Mesenchymal stem cell (in vitro differentiated cells and primary cell): Measurements from ENCODE around the gene LRCH4. TPM values are rescaled to one million over a fixed set of nuclear protein-coding genes. Genes with fewer than 3 reads are reported as not detected.
"Not testable (repeated sequence)": the region's sequence is repeated elsewhere in the genome, so short reads cannot be mapped to it uniquely, and the experiment has no call there.

Experiments used
- DNase-seq: peaks from one replicate; pipeline ENCODE4 v3.0.0-alpha.2; 2013
- H2AFZ ChIP-seq: one replicate; pipeline ENCODE4 v1.6.1; 2013; ENCODE audit warnings: low read depth, mild to moderate bottlenecking, control low read depth, inconsistent platforms, low read length, moderate library complexity
- H2AK5ac ChIP-seq: 2 replicates; pipeline ENCODE4 v1.6.1; 2013; ENCODE audit warnings: low read length, moderate library complexity, mild to moderate bottlenecking, inconsistent platforms; ENCODE audit not compliant: severe bottlenecking
- H2BK120ac ChIP-seq: one replicate; pipeline ENCODE4 v1.6.1; 2013; ENCODE audit warnings: low read depth, mild to moderate bottlenecking, inconsistent platforms, low read length, moderate library complexity
- H2BK12ac ChIP-seq, 2 experiments: one replicate each; pipeline ENCODE4 v1.6.1; 2013; ENCODE audit warnings: inconsistent platforms in 2 of 2, low read length in 2 of 2, mild to moderate bottlenecking in 2 of 2, moderate library complexity in 2 of 2, control low read depth in 1 of 2
- H2BK15ac ChIP-seq: one replicate; pipeline ENCODE4 v1.6.1; 2013; ENCODE audit warnings: mild to moderate bottlenecking, low read depth, inconsistent platforms; ENCODE audit not compliant: poor library complexity, severe bottlenecking
- H2BK5ac ChIP-seq: 2 replicates; pipeline ENCODE4 v1.6.1; 2013; ENCODE audit warnings: low read depth, mild to moderate bottlenecking, low read length, control low read depth, inconsistent platforms; ENCODE audit not compliant: poor library complexity, severe bottlenecking
- H3K14ac ChIP-seq, 2 experiments: one replicate each; pipeline ENCODE4 v1.6.1; 2013; ENCODE audit warnings: inconsistent platforms in 2 of 2, low read length in 2 of 2, control low read depth in 1 of 2, mild to moderate bottlenecking in 1 of 2, moderate library complexity in 1 of 2
- H3K18ac ChIP-seq, 2 experiments: one replicate each; pipeline ENCODE4 v1.6.1; 2013; ENCODE audit warnings: inconsistent platforms in 2 of 2, low read length in 2 of 2, control low read depth in 1 of 2, low read depth in 1 of 2, mild to moderate bottlenecking in 1 of 2
- H3K23ac ChIP-seq, 2 experiments: one replicate each; pipeline ENCODE4 v1.6.1; 2013; ENCODE audit warnings: inconsistent platforms in 2 of 2, low read length in 2 of 2, mild to moderate bottlenecking in 2 of 2, moderate library complexity in 2 of 2, control low read depth in 1 of 2
- H3K27ac ChIP-seq: 2 replicates; pipeline ENCODE4 v1.5.1; 2013; ENCODE audit warnings: mild to moderate bottlenecking, moderate library complexity, low read length, control low read depth, inconsistent platforms; ENCODE audit not compliant: poor library complexity, severe bottlenecking
- H3K27me3 ChIP-seq, 2 experiments: 2 replicates each; pipeline versions ENCODE4 v1.6.1 to v1.7.0; 2013; ENCODE audit warnings: low read length in 2 of 2, mild to moderate bottlenecking in 2 of 2, moderate library complexity in 2 of 2, control low read depth in 1 of 2, inconsistent platforms in 1 of 2; ENCODE audit not compliant: control insufficient read depth in 1 of 2, insufficient read depth in 1 of 2
- H3K36me3 ChIP-seq, 2 experiments: 2 replicates each; pipeline versions ENCODE4 v1.6.1 to v1.7.0; 2013; ENCODE audit warnings: low read length in 2 of 2, control low read depth in 1 of 2, inconsistent platforms in 1 of 2, low read depth in 1 of 2, mild to moderate bottlenecking in 1 of 2; ENCODE audit not compliant: insufficient read depth in 2 of 2, control insufficient read depth in 1 of 2
- H3K4ac ChIP-seq, 2 experiments: one replicate each; pipeline ENCODE4 v1.6.1; 2013; ENCODE audit warnings: inconsistent platforms in 2 of 2, low read length in 2 of 2, mild to moderate bottlenecking in 2 of 2, moderate library complexity in 2 of 2, control low read depth in 1 of 2, low read depth in 1 of 2
- H3K4me1 ChIP-seq: 2 replicates; pipeline ENCODE4 v1.6.1; 2013; ENCODE audit warnings: low read depth, low read length, control low read depth; ENCODE audit not compliant: control insufficient read depth, insufficient read depth
- H3K4me2 ChIP-seq: 2 replicates; pipeline ENCODE4 v1.6.1; 2013; ENCODE audit warnings: low read length, mild to moderate bottlenecking, inconsistent platforms; ENCODE audit not compliant: poor library complexity, severe bottlenecking
- H3K4me3 ChIP-seq, 2 experiments: 2 replicates each; pipeline versions ENCODE4 v1.5.1 to v1.7.0; 2013; ENCODE audit warnings: low read length in 2 of 2, mild to moderate bottlenecking in 2 of 2, control low read depth in 1 of 2, low read depth in 1 of 2; ENCODE audit not compliant: insufficient read depth in 1 of 2
- H3K79me1 ChIP-seq: replicated peaks from 2 replicates; pipeline ENCODE4 v1.6.1; 2013; ENCODE audit warnings: mild to moderate bottlenecking, control low read depth, low read length, inconsistent platforms; ENCODE audit not compliant: poor library complexity, severe bottlenecking
- H3K9ac ChIP-seq: 2 replicates; pipeline ENCODE4 v1.7.0; 2013; ENCODE audit warnings: mild to moderate bottlenecking, low read length, moderate library complexity
- H3K9me3 ChIP-seq: 2 replicates; pipeline ENCODE4 v1.7.0; 2013; ENCODE audit warnings: mild to moderate bottlenecking, low read length; ENCODE audit not compliant: control insufficient read depth
- H4K8ac ChIP-seq: one replicate; pipeline ENCODE4 v1.6.1; 2013; ENCODE audit warnings: inconsistent platforms, mild to moderate bottlenecking, low read length, moderate library complexity
- H4K91ac ChIP-seq: one replicate; pipeline ENCODE4 v1.6.1; 2013; ENCODE audit warnings: mild to moderate bottlenecking, low read length, inconsistent platforms
- WGBS: methylation state at CpG from one replicate; pipeline ENCODE4 v1.1.7; 2013; ENCODE audit warnings: mixed read lengths; 5-methylcytosine and 5-hydroxymethylcytosine counted together
- small RNA-seq: library from polyadenylated mRNA; stranded (forward); fragments of <200 nt; extraction: miRNeasy Mini kit (QIAGEN cat#:217004); gene quantifications from one replicate; pipeline ENCODE3, GENCODE V24; 2013; ENCODE audit warnings: low read depth

Gene LRCH4

DNA sequence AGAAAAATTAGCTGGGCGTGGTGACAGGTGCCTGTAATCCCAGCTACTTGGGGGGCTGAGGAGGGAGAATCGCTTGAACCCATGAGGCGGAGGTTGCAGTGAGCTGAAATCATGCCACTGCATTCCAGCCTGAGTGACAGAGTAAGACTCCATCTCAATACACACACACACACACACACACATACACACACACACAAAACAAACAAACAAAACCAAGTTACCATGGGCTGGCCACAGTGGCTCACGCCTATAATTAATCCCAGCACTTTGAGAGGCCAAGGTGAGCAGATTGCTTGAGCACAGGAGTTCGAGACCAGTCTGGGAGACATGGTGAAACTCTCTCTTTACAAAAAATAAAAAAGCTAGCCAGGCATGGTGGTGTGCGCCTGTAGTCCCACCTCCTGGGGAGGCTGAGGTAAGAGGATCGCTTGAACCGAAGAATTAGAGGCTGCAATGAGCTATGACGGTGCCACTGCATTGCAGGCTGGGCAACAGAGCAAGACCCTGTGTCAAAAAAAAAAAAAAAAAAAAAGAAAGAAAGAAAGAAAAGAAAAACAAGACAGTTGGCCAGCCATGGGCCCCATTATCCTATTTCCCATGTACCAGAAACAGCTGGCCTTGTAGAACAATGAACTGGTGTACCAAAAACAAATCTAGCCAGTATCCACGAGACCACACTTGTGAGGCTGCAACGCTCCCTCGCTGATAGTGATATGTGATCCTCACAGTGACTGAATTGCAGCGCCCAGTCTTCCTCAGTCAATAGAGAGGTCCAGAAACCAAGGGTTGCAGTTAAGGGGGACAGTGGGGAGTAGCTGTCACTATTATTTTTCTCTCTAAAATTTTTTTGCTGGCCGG, 53.5 kb downstream of the LRCH4 start:
- Histone ChIP-seq H3K27ac (no peak overlapping the region), H3K36me3 (no peaks in the 10 kb centered on the region), H4K8ac (no peak overlapping the region), H3K4ac (no peak overlapping the region), H3K4me3 (no peak overlapping the region), H2BK5ac (no peak overlapping the region), H4K91ac (no peak overlapping the region), H3K27me3 (peaks cover 0 to 3% of the 10 kb centered on the region in 2 experiments), H3K9ac (no peak overlapping the region), H3K4me1 (no peaks in the 10 kb centered on the region), H2AFZ (no peak overlapping the region), H3K9me3 (no peaks in the 10 kb centered on the region), H3K18ac (no peak overlapping the region), H3K23ac (no peak overlapping the region), H2AK5ac (no peak overlapping the region), H3K14ac (no peak overlapping the region), H2BK15ac (no peak overlapping the region), H2BK120ac (no peak overlapping the region), H2BK12ac (no peak overlapping the region), H3K4me2 (no peak overlapping the region), H3K79me1 (no peaks in the 10 kb centered on the region)
- no peak for DNase-seq
- 90% methylated on average over 13 of the region's 14 CpGs for WGBS

GRCh38 chr7:100528108-100528866, 57.6 kb downstream of the LRCH4 start:
- not testable (repeated sequence) for H2BK5ac ChIP-seq, H2AK5ac ChIP-seq, H3K79me1 ChIP-seq, H3K4me1 ChIP-seq, H2BK15ac ChIP-seq, H4K8ac ChIP-seq, H3K14ac ChIP-seq, H3K27me3 ChIP-seq, H3K4ac ChIP-seq, H2BK120ac ChIP-seq, DNase-seq, H4K91ac ChIP-seq, H2BK12ac ChIP-seq, H3K4me3 ChIP-seq, H3K9me3 ChIP-seq, H3K9ac ChIP-seq, H3K27ac ChIP-seq, H2AFZ ChIP-seq, H3K23ac ChIP-seq, H3K36me3 ChIP-seq, H3K4me2 ChIP-seq, H3K18ac ChIP-seq
- 81% methylated on average over 7 of the region's 12 CpGs for WGBS

Small RNA genes within 50 kb of the gene (small RNA-seq; reads per million reads assigned to genes)
- gene RN7SL416P (not detected), gene SAP25 (not detected)
